Glomerular visceral epithelial cell (primary cell): Measurements from ENCODE around the gene U2AF1L4.
"Not testable (repeated sequence)": the region's sequence is repeated elsewhere in the genome, so short reads cannot be mapped to it uniquely, and the experiment has no call there.

ENCODE experiments used
- DNase-seq: peaks from one replicate; pipeline ENCODE4 v3.0.0-alpha.2; 2016; ENCODE audit errors: extremely low spot score

Gene U2AF1L4

DNA sequence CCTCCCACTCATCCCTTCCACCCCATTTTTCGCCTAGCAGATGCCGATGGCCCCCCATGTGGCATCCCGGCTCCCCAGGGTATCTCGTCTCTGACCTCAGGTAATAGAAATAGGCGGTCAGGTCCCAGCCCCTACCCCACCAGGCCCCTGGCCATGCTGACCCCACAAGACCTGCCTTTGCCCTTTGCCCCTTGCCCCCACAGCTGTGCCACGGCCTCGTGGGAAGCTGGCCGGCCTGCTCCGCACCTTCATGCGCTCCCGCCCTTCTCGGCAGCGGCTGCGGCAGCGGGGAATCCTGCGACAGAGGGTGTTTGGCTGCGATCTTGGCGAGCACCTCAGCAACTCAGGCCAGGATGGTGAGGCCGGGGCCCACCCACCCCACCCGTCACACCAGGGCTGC is 35.5 kb upstream of the U2AF1L4 start:
- DNase-seq: no peak

DNA sequence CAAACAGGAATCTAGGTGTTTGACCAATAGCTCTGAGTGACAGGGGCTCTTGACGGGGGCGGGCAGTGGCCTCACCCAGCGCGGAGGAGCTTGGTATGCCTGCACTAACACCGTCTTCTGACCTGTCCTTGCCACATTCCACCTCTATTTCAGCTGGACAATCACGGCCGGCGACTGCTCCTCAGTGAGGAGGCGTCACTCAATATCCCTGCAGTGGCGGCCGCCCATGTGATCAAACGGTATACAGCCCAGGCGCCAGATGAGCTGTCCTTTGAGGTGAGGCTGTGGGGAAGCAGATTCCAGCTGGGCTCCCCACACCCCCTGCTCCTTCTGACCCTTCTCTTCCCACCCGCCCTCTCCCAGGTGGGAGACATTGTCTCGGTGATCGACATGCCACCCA is 34.8 kb upstream of the U2AF1L4 start:
- no peak for DNase-seq

DNA sequence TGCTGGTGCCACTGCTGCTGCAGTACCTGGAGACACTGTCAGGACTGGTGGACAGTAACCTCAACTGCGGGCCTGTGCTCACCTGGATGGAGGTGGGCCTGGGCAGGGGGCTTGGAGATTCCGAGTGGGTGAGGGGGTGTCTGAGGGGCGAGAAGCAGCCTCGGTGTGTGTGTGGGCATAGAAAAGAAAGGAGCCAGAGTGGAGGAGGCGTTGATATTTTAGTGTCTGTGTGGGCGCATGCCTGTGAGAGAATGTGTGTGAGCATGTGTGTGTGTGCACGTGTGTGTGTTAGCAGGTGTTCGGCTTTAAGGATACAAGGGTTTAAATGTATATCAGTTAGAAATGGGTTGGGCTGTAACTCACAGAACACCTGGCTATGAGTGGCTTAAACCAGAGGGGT is 33.8 kb upstream of the U2AF1L4 start:
- no peak for DNase-seq

DNA sequence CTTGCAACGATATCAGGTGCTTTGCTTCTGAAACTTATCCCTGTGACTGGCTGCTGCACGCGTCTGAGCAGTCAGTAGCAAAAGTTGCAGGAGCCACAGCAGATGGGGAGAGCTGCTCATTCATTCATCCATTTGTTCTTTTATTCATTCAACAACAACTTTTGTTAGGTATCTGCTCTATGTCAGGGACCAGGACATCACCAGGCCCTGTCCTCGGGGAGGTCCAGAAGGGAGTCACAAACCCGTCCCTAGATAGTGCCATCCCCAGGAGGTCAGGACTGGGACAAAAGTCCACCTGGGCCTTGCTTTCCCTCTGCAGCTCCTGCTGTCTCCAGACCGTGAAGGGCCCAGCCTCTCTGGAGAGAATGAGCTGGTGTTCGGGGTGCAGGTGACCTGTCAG is 32.7 kb upstream of the U2AF1L4 start:
- no peak for DNase-seq

DNA sequence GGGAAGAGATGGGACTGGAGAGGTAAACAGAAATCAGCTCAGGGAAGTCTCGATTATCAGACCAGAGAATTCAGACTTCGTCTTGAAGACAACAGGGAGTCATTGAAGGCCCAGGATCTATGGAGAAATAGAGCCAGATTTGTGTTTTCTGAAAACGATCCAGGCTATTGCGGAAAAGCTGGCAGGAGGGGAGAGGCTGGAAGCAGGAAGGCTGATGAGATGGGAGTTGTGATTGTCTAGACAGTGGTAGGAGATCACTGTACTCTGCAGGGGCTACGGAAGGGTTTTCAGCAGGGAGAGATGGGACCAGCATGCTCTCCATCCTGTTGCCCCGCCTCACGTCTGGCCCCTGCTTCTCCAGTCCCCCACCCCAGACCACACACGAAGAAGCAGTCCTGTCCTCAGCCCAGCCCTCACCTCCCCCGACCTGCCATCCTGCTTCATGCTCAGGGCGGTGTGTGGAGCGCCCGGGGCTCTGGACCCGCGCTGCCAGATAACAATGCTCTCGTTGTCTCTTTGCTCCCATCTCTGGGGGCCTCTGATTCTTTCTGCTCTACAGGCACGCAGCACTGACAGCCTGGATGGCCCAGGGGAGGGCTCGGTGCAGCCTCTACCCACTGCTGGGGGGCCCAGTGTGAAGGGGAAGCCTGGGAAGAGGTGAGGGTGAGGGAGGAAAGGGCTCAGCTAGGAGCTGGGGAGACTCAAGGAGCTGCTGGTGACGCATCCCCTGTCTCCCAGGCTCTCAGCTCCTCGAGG is 32.0 kb upstream of the U2AF1L4 start:
- no peak for DNase-seq

DNA sequence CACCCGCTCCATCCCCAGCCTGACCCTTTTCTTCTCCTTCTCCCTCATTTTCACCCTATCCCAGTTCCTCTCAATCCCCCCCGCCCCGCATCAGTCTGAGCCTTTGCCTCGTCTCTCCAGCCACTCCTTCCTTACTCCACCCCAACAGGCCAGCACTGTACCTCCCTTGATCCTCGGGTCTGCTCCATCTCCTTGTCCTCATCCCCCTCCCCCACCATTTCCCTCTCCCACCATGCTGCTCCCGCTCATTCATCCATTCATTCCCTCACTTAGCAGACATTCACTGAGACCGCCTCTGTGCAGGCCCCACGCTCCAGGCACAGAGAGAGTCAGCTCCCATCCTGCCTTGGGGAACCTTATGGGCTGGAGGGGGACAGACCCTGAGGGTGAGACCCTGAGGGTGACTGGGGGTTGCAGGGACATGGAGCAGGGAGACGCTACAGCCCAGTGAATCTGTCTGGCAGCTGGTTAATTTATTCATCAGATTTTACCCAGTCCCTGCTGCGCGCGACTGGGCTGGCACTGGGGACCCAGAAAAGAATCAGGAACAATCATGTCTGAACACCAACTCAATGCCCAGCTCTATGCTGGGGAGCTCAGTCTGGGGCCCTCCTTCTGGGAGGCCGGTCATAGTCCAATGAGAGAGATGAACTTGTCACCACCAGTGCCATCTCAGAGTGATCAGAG is 31.0 kb upstream of the U2AF1L4 start:
- no peak for DNase-seq

DNA sequence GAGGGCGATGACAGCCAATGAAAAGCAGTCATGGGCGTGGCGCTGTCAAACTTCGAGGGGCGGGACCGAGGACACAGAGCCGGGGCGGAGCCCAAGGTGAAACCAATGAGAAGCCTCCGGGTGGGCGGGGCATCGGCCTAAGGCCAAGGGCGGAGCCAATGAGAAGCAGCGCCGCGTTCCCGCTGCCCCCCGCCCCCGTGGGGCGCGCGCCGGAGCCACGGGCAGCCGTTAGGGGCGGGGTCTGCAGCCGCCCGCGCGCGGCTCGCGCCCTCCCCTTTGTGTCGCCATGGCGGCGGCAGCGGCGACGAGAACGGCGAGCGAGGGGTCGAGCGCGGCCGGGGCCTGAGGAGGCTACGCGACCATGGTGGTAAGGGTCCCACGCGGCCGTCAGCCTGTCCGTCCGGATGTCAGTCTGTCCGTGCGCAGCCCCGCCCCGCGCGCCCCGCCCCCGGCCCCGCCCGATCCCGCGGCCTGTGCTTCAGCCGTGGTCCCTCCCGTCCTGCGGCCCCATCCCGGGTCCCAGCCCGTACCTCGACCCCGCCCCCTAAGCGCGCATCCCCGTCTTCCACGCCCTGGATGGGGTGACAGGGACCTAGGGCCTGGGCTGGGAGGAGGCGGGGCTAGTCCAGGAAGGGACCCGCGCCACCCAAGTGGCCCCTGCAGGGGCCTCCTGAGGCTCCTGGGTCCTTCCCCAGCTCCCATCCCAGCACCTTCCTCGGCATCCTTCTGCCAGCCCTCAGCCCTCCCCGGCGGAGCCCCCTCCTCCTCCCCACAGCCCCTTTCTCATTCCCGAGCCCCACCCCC is 30.3 kb upstream of the U2AF1L4 start, which contains the start of gene ARHGAP33:
Gene ARHGAP33 (plus strand): TSS at position 267 of the 804 bp plus-strand sequence. CDS start 95 bp downstream, at position 362.
- DNase-seq: peak; percentile 98

DNA sequence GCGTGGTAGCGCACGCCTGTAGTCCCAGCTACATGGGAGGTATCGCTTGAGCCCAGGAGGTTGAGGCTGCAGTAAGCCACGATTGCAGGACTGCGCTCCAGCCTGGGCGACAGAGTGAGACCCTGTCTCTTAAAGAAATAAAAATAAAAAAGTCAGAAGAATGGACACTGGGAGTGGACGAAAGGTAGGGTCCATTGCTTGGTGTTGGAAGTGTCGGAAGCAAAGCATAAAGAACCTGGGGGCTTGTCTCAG is 29.8 kb upstream of the U2AF1L4 start:
- no peak for DNase-seq

DNA sequence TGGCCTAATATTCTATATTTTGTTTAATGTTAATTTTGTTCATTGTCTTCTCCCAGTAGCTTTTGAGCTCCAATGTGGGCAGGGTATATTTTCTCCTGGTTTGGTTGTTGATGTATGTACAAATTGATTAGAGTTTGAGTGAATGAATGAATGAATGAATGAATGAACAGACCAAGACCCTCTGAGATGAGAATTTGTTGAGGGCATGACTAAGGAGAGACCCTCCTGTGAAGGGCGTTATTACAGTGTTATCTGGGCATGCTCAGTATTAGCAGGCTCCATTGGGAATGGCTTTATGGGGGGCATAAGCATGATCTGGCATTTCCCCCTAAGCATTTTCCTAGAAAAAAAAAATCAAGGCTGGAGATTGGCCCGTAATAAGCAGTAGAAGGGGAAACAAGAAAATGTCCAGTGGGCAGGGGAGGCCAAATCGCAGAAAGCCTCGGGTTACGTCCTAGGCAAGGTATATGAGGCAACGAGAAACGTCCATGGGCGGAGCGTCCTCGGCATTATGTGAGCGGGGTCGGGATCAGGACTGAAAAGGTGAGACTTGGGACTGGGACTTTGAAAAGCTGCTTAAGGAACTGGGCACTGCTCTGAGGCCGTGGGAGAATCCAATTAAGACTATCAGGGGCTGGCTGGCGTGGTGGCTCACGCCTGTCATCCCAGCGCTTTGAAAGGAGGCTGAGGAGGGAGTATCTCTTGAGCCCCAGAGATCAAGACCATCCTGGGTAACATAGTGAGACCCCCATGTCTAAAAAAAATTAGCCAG is 29.2 kb upstream of the U2AF1L4 start:
- no peak for DNase-seq

DNA sequence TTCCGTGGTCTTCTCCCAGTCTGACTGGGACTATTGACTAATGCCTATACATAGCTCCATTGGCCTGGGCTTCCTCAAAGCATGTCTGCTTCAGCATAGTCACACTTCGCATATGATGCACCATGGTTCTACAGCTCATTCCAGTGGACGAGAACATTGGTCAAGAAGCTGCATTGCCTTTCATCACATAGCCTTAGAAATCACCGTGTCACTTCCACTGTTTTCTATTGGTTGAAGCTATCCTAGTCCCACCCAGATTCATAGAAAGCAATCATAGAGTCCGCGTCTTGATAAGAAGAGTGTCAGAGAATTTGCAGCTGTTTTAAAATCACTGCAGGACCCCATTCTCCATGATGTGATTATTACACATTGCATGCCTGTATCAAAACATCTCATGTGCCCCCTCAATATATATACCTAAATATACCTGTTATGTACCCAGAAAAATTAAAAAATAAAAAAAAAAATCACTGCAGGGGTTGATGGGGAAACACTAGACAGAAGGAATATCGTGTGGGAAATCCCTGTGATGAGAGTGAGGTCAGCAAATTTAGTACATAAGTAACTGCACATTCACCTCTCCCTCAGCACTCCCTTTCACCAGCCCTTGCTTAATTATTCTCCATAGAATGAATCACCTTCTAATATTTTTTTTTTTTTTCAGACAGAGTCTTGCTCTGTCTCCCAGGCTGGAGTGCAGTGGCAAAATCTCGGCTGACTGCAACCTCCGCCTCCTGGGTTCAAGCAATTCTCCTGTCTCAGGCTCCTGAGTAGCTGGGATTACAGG is 28.0 kb upstream of the U2AF1L4 start:
- peak; percentile 75 for DNase-seq

DNA sequence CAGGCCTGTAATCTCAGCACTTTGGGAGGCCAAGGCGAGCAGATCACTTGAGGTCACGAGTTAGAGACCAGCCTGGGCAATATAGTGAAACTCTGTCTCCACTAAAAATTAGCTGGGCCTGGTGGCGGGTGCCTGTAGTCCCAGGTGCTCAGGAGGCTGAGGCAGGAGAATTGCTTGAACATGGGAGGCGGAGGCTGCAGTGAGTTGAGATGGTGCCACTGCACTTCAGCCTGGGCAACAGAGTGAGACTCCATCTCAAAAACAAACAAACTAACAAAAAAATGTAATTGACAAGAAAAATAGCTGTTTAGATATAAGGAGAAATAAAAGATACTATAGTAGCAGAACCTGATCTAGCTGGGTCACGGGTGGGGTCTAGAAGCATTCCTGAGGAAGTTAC is 27.1 kb upstream of the U2AF1L4 start:
- DNase-seq: not testable (repeated sequence)

DNA sequence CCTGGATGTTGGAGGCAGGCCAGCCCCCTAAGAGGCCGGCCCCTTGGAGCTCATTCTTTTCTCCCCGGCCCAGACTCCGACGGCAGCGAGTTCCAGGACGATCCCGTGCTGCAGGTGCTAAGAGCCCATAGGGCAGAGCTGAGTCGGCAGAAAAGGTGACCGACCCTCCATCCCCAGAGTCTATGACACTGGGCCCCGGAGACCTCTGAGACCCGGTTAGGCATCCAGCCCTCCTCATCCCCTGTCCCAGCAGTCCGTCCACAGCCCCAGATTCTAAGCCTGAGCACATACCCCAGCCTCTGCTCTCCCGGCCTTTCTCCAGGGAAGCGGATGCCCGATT is 22.8 kb upstream of the U2AF1L4 start:
- DNase-seq: no peak

DNA sequence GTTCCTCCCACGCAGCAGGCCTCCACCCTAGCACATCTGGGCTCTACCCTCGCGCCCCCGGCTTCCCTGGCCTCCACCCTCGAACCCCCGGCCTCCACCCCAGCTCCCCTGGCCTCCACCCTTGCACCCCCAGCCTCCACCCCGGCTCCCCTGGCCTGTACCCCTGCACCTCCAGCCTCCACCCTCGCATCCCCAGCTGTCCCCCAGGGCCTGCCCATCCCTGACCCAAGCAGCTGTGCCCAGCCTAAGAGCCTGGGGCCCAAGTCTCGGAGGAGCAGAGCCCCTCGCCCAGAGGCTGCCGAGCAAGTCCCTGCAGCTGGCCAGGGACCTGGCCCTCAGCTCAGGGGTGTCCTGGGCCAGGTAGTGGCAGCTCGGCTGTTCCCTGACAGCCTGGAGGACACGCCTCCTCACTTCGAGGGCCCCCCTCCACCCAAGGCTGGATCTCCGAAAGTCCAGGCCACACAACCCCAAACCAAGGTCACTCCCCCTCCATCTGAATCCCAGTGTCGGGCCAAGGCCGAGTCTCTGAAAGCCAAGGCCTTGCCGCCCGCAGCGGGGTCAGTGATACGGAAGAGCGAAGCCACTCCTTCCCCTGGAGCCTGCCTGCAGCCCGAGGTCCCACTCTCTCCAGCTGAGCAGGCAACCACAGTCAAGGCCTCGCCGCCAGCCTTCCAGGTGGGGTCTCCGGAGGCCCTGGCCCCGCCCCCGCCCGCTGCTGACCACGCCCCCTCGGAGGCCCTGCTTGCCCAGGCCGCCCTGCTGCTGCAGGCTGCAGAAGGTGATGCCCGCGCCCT is 22.3 kb upstream of the U2AF1L4 start:
- peak; percentile 70 for DNase-seq

DNA sequence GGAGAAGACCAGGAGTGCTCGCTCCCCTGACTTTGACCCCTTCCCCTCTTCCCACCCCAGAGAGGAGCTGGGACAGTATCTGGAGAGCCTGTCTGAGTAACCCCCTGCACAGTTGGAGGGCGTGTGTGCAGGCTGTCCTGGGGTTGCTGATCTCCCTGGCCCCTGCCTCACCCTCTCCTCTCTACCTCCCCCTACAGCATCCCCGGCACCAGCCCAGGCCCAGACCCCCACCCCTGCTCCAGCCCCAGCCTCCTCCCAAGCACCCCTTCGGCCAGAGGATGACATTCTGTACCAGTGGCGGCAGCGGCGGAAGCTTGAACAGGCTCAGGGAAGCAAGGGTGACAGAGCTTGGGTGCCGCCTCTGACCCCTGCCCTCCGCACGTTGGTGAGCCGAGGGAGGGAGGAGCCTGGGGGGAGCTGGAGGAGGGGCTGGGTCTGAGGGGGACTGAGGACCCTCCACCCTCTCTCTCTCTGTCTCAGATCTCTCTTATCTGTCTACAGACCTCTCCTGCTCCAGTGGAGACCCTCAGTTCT is 21.4 kb upstream of the U2AF1L4 start:
- no peak for DNase-seq

DNA sequence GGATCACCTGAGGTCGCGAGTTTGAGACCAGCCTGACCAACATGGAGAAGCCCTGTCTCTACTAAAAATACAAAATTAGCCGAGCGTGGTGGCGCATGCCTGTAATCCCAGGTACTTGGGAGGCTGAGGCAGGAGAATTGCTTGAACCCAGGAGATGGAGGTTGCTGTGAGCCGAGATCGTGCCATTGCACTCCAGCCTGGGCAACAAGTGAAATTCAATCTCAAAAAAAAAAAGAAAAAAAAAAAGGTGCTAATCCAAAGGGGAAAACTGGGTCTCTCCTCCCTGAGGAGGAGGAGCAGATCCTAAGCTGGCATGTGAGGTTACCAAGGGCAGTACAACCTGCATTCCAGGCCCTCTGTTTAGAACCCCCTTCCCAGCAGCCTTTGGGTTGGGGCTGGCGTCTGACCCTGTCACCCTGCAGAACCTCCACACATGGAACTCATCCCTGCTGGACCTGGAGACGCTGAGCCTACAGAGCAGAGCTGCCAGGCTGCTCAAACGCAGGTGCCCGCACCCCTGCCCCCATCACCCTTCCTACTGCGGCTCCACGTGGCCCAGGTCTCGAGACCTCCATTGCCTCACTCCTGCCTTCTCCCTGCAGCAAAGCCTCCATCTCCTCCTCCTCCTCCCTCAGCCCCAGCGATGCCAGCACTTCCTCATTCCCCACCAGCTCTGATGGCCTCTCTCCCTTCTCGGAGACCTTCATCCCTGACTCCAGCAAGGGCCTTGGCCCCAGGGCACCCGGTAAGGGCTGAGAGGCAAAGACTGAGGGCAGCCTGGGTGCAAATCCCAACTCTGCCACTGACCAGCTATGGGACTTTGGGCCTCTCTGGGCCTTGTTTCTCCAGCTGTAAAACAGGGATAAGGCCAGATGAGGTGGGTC is 19.5 kb upstream of the U2AF1L4 start:
- DNase-seq: no peak

DNA sequence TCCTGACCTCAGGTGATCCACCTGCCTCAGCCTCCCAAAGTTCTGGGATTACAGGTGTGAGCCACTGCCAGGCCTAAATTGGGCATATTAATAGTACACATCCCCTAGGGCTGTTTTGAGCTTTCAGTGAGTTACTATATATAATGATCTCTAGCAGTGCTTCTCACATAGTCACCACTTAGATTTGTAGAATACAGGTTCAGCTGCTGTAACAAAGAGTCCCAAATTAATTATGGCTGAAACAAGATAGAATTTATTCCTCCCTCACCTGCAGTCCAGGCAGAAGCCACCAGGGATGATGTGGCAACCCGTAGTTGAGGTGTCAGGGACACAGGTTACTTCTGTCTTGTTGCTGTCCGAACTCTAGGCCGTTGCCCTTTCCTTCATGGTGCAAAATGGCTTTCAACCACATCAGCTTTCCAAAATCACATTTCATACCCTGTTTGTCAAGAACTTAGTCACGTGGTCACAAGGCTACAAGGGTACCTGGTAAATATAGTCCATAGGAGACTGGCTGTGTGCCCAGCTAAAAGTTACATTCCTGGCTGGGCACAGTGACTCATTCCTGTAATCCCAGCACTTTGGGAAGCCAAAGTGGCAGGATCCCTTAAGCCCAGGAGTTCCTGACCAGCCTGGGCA is 15.6 kb upstream of the U2AF1L4 start:
- DNase-seq: peak; percentile 35

DNA sequence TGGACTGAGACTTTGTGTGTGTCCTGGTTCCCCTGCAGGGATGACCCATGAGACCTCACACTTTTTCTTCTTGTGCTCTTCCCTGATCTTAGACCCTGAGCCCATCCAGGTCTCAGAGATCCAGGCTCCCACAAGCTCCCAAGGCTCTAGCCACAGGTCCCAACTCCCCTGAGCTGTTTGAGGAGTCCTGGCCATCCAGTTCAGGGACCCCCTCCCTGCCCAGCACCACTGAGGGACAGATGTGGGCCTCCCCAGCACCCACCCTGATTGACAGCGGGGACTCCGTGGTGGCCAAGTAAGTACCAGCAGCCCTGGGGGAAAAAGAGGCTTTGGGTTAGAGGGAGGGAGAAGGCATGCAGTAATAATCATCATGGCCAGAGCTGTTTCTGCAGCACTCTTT is 14.5 kb upstream of the U2AF1L4 start:
- no peak for DNase-seq

DNA sequence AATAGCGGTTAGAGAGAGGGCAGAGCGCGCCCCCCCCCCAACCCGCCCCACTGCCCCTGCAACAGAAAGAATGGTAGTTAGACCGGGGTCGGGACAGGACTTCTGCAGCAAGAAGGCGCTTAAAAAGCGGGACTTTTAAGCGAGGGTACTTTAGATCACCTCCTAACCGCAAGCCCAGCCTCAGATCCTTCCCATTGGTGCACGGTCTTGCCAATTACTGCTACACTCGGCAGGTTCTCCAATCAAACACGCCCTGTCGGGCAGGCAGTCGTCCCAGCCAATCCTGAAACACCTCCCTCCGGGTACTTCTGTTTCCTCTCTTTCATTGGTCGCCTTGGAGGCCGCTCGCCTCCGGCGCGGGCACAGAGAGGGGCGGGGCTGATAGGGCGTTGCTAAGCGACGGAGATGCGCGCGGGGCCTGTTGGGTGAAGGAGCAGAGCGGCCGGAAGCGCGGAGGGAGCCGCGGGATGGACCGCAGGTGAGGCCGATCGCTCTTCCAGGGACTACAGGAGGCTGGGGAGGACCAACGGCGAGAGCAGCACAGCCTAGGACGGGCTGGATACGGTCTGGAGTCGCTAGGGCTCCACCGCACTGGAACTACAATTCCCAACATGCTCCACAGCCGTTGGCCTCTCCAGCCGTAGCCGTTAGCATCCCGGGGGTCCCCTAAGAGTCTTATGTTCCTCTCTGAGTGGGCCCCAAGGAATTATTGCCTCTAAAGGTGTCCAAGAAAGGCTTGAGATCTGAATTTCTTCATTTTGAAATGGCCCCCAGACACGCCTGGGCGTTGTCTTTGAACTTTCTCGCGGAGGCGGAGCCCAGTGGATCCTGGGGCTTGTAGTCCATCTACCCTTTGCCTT is 12.8 kb upstream of the U2AF1L4 start, which contains the start of gene PROSER3:
Gene PROSER3 (plus strand): TSS at position 428 of the 860 bp plus-strand sequence. CDS start 40 bp downstream, at position 468.
- DNase-seq: peak; percentile 99
